Astrocyte (in vitro differentiated cells and primary cell): ENCODE results near the gene TRIM39. TPM values are rescaled to one million over a fixed set of nuclear protein-coding genes. Genes with fewer than 3 reads are reported as not detected.

Experiments used
- DNase-seq: peaks from one replicate; pipeline ENCODE4 v3.0.0-alpha.2; 2010; ENCODE audit warnings: low read depth
- FAIRE-seq: peaks from 2 replicates; lab custom pipeline; 2011; peaks lifted over from hg19 to GRCh38; lab: Jason Lieb, UNC
- H2AFZ ChIP-seq: 2 replicates; pipeline ENCODE4 v1.6.0; 2012; ENCODE audit warnings: low read depth, low read length, inconsistent platforms
- H3K27ac ChIP-seq: 2 replicates; pipeline ENCODE4 v1.5.1; 2011; ENCODE audit warnings: low read depth, low read length, inconsistent platforms
- H3K27me3 ChIP-seq: 2 replicates; pipeline ENCODE4 v1.6.0; 2011; ENCODE audit warnings: low read length, inconsistent platforms; ENCODE audit not compliant: insufficient read depth
- H3K36me3 ChIP-seq: 2 replicates; pipeline ENCODE4 v1.5.1; 2011; ENCODE audit warnings: low read length, inconsistent platforms; ENCODE audit not compliant: insufficient read depth
- H3K4me1 ChIP-seq: 2 replicates; pipeline ENCODE4 v1.5.1; 2011; ENCODE audit warnings: low read length, inconsistent platforms; ENCODE audit not compliant: insufficient read depth
- H3K4me2 ChIP-seq: 2 replicates; pipeline ENCODE4 v1.6.0; 2012; ENCODE audit warnings: low read length, inconsistent platforms
- H3K4me3 ChIP-seq: 2 replicates; pipeline ENCODE4 v1.5.1; 2011; ENCODE audit warnings: low read depth, mild to moderate bottlenecking, low read length, inconsistent platforms; ENCODE audit not compliant: insufficient read depth
- H3K79me2 ChIP-seq: 2 replicates; pipeline ENCODE4 v1.6.0; 2012; ENCODE audit warnings: mild to moderate bottlenecking, low read length, inconsistent platforms; ENCODE audit not compliant: insufficient read depth
- H3K9ac ChIP-seq: 2 replicates; pipeline ENCODE4 v1.6.0; 2012; ENCODE audit warnings: mild to moderate bottlenecking, low read length, inconsistent platforms
- H3K9me3 ChIP-seq: 2 replicates; pipeline ENCODE4 v1.5.1; 2012; ENCODE audit warnings: low read depth, mild to moderate bottlenecking, low read length, inconsistent platforms; ENCODE audit not compliant: insufficient read depth
- H4K20me1 ChIP-seq: 2 replicates; pipeline ENCODE4 v1.6.0; 2012; ENCODE audit warnings: low read length, inconsistent platforms; ENCODE audit not compliant: insufficient read depth
- H3K27ac Mint-ChIP-seq: one replicate; pipeline ENCODE4 v1.8.0; 2021; ENCODE audit warnings: mild to moderate bottlenecking, mixed read lengths; ENCODE audit not compliant: unreplicated experiment
- H3K27me3 Mint-ChIP-seq: one replicate; pipeline ENCODE4 v1.8.0; 2021; ENCODE audit warnings: low read depth, mixed read lengths; ENCODE audit not compliant: unreplicated experiment
- H3K36me3 Mint-ChIP-seq: one replicate; pipeline ENCODE4 v1.8.0; 2021; ENCODE audit warnings: low read depth, mixed read lengths; ENCODE audit not compliant: unreplicated experiment
- H3K4me1 Mint-ChIP-seq: one replicate; pipeline ENCODE4 v1.8.0; 2021; ENCODE audit warnings: low read depth, mixed read lengths; ENCODE audit not compliant: unreplicated experiment
- H3K4me3 Mint-ChIP-seq: one replicate; pipeline ENCODE4 v1.8.0; 2021; ENCODE audit warnings: mild to moderate bottlenecking, moderate library complexity, mixed read lengths; ENCODE audit not compliant: unreplicated experiment
- H3K9me3 Mint-ChIP-seq: one replicate; pipeline ENCODE4 v1.8.0; 2021; ENCODE audit warnings: mild to moderate bottlenecking, mixed read lengths; ENCODE audit not compliant: unreplicated experiment
- EZH2 ChIP-seq: IDR thresholded peaks from 2 replicates; pipeline ENCODE4 v1.6.1; 2012; ENCODE audit warnings: mild to moderate bottlenecking, low read length, inconsistent platforms; ENCODE audit not compliant: insufficient read depth
- total RNA-seq: library from RNA; stranded (reverse); gene quantifications from 2 replicates; pipeline ENCODE4 v1.2.1, GENCODE V29; 2021
- TF ChIP-seq, protein P1 (sequence below): IDR thresholded peaks from 2 replicates; pipeline ENCODE4 v1.5.1; 2011; ENCODE audit warnings: low read depth, mild to moderate bottlenecking, inconsistent platforms, low read length, moderate library complexity; ENCODE audit not compliant: insufficient read depth

TRIM39 gene
- total RNA-seq, 1 donor from 2014 or later: 20.7 TPM

DNA sequence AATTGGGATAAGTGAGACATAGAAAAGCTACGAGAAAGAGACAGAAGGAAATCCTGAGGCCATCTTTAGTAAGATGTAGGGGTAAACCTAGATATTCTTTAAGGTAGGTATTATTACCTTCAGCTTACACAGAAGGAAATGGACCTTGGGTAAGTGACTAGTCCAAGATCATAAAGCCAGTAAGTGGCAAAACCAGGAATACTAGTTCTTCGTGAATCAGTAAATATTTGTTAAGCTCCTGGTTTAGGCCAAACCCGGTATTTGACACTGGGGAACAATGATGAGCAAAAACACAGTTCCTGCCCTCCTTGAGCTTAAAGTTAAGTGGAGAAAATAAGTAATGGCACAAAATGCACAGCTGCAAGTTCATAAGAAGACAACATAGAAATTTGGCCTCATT is 5.3 kb downstream of the TRIM39 start:
- Mint-ChIP-seq H3K4me3 (no peak overlapping the region), H3K27me3 (no peaks in the 10 kb centered on the region), H3K9me3 (no peaks in the 10 kb centered on the region), H3K27ac (no peak overlapping the region), H3K36me3 (peaks cover 14% of the 10 kb centered on the region), H3K4me1 (peaks cover 6% of the 10 kb centered on the region)
- FAIRE-seq (no peak), DNase-seq (no peak)
- H3K27ac ChIP-seq: no peak overlapping the region
- H3K27me3 ChIP-seq: no peaks in the 10 kb centered on the region
- H3K9me3 ChIP-seq: no peaks in the 10 kb centered on the region
- peaks cover 7% of the 10 kb centered on the region for H3K4me1 ChIP-seq
- peaks cover 33% of the 10 kb centered on the region for H3K36me3 ChIP-seq
- no peak for TF ChIP-seq EZH2
- TF ChIP-seq, protein P1, sequence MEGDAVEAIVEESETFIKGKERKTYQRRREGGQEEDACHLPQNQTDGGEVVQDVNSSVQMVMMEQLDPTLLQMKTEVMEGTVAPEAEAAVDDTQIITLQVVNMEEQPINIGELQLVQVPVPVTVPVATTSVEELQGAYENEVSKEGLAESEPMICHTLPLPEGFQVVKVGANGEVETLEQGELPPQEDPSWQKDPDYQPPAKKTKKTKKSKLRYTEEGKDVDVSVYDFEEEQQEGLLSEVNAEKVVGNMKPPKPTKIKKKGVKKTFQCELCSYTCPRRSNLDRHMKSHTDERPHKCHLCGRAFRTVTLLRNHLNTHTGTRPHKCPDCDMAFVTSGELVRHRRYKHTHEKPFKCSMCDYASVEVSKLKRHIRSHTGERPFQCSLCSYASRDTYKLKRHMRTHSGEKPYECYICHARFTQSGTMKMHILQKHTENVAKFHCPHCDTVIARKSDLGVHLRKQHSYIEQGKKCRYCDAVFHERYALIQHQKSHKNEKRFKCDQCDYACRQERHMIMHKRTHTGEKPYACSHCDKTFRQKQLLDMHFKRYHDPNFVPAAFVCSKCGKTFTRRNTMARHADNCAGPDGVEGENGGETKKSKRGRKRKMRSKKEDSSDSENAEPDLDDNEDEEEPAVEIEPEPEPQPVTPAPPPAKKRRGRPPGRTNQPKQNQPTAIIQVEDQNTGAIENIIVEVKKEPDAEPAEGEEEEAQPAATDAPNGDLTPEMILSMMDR: no peak
- H3K9ac ChIP-seq: no peak overlapping the region
- no peak overlapping the region for H3K4me3 ChIP-seq
- H2AFZ ChIP-seq: no peak overlapping the region
- no peak overlapping the region for H3K4me2 ChIP-seq
- peaks cover 8% of the 10 kb centered on the region for H3K79me2 ChIP-seq
- H4K20me1 ChIP-seq: no peaks in the 10 kb centered on the region

DNA sequence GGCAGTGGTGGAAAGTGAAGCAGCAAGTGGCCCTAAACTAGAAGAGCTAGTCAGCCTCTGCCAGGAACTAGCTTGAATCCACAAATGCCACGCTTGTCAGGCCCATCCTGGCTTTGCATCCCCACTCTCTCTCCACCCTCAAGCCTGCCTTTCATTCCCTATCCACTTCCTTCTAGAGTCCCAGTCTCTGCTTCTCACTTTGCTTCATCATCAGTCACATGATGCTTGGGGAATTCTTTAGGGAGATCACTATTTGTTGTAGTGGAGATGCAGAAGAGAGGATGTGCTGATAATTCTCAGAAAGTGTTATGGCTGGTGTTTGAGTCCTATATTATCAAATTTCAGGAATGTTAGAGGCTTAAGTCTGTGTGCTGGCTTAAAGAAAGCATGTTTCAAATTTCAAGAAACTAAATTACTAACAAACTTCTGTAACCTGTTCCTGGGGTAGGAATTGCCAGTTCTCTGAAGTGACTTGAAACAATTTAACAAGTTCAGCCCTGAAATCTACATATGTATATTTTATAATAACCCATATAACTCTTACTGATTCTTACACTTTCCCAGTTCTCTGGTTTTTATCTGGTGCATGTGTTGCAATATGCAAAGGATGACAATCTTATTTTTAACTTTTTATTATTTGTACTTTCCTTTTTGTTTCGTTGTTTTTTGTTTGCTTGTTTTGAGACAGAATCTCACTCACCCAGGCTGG is 7.5 kb downstream of the TRIM39 start:
- no peak overlapping the region for H3K4me3 ChIP-seq
- H3K36me3 Mint-ChIP-seq: peaks cover 21% of the 10 kb centered on the region
- no peaks in the 10 kb centered on the region for H4K20me1 ChIP-seq
- no peaks in the 10 kb centered on the region for H3K79me2 ChIP-seq
- peaks cover 4% of the 10 kb centered on the region for H3K4me1 Mint-ChIP-seq
- H3K27ac Mint-ChIP-seq: no peak overlapping the region
- H3K9ac ChIP-seq: no peak overlapping the region
- peaks cover 50% of the 10 kb centered on the region for H3K36me3 ChIP-seq
- no peaks in the 10 kb centered on the region for H3K4me1 ChIP-seq
- no peak overlapping the region for H3K27ac ChIP-seq
- DNase-seq (no peak), FAIRE-seq (no peak)
- TF ChIP-seq, protein P1: no peak
- TF ChIP-seq EZH2: no peak
- no peaks in the 10 kb centered on the region for H3K27me3 Mint-ChIP-seq
- H3K27me3 ChIP-seq: no peaks in the 10 kb centered on the region
- H3K4me3 Mint-ChIP-seq: no peak overlapping the region
- no peaks in the 10 kb centered on the region for H3K9me3 ChIP-seq
- H3K9me3 Mint-ChIP-seq: no peaks in the 10 kb centered on the region
- no peak overlapping the region for H3K4me2 ChIP-seq
- H2AFZ ChIP-seq: no peak overlapping the region

DNA sequence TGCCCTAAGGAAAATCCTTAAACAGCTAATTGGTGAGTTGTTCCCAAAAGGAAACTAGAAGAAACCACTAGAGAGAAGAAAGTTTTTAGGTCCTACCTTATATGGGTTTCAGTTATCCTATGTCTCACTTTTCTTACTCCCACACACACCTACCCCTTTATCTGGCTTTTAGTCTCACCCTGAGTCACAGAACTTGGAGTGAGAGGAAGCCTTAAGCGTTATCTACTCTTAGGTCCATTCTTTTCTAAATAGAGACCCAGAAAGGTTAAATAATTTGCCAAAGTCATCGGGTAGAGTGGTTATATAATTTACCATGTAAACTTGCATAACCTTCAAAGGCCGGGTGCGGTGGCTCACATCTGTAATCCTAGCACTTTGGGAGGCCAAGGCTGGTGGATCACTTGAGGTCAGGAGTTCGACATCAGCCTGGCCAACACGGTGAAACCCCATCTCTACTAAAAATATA is 13.9 kb downstream of the TRIM39 start:
- DNase-seq (peak; percentile 74), FAIRE-seq (no peak)
- no peaks in the 10 kb centered on the region for H3K27me3 ChIP-seq
- H3K36me3 ChIP-seq: peaks cover 37% of the 10 kb centered on the region
- H3K4me3 Mint-ChIP-seq: no peak overlapping the region
- no peak for TF ChIP-seq EZH2
- TF ChIP-seq, protein P1: no peak
- H2AFZ ChIP-seq: no peak overlapping the region
- H3K27ac ChIP-seq: no peak overlapping the region
- H3K9me3 ChIP-seq: no peaks in the 10 kb centered on the region
- no peak overlapping the region for H3K9ac ChIP-seq
- peaks cover 23% of the 10 kb centered on the region for H3K36me3 Mint-ChIP-seq
- H4K20me1 ChIP-seq: no peaks in the 10 kb centered on the region
- peaks cover 4% of the 10 kb centered on the region for H3K4me1 ChIP-seq
- no peak overlapping the region for H3K4me3 ChIP-seq
- peaks cover 6% of the 10 kb centered on the region for H3K4me1 Mint-ChIP-seq
- H3K27me3 Mint-ChIP-seq: no peaks in the 10 kb centered on the region
- H3K79me2 ChIP-seq: peaks cover under 1% of the 10 kb centered on the region
- H3K9me3 Mint-ChIP-seq: no peaks in the 10 kb centered on the region
- H3K4me2 ChIP-seq: no peak overlapping the region
- no peak overlapping the region for H3K27ac Mint-ChIP-seq
